IMR-90 (cell line): ENCODE data around the gene SFSWAP. TPM values are rescaled to one million over a fixed set of nuclear protein-coding genes. Genes with fewer than 3 reads are reported as not detected.

Source experiments
- ATAC-seq: fragments of 200-7000 bp; cut with Tn5 transposase; 2 replicates; pipeline ENCODE4 v1.9.1; 2020; ENCODE audit warnings: low read depth, mild to moderate bottlenecking, moderate library complexity
- BruUV-seq: library from RNA; stranded (reverse); fragments of 400-500 nt; replicated peaks from 2 replicates; lab custom pipeline; 2021; lab: Mats Ljungman, UMichigan
- CTCF ChIA-PET: fragments of 300-600 bp; formaldehyde crosslinking; extraction: SDS; loops from one replicate; lab custom pipeline; 2021; ENCODE audit warnings: antibody characterized with exemption; lab: Yijun Ruan, JAX
- POLR2A ChIA-PET: fragments of 300-600 bp; sonication (Branson Sonifier 250); formaldehyde crosslinking; loops from one replicate; lab custom pipeline; 2022; ENCODE audit warnings: antibody characterized with exemption; ENCODE audit not compliant: unreplicated experiment; lab: Charles Lee
- DNase-seq: peaks from one replicate; pipeline ENCODE4 v3.0.0; 2013
- H2AFZ ChIP-seq: replicated peaks from 2 replicates; pipeline ENCODE3; 2013; ENCODE audit warnings: low read length, mild to moderate bottlenecking; ENCODE audit not compliant: poor library complexity
- H2AK5ac ChIP-seq: 2 replicates; pipeline ENCODE4 v1.6.1; 2013; ENCODE audit warnings: low read depth, low read length, inconsistent platforms
- H2AK9ac ChIP-seq: replicated peaks from 2 replicates; pipeline ENCODE3; 2013; ENCODE audit warnings: mild to moderate bottlenecking, low read depth, low read length, moderate library complexity; ENCODE audit not compliant: poor library complexity
- H2BK120ac ChIP-seq: 2 replicates; pipeline ENCODE4 v1.6.1; 2013; ENCODE audit warnings: low read depth, low read length, inconsistent platforms
- H2BK15ac ChIP-seq: 3 replicates; pipeline ENCODE4 v1.6.1; 2013; ENCODE audit warnings: low read depth, low read length, inconsistent platforms
- H2BK20ac ChIP-seq: 2 replicates; pipeline ENCODE4 v1.6.1; 2013; ENCODE audit warnings: low read depth, mild to moderate bottlenecking, inconsistent platforms, low read length, moderate library complexity
- H2BK5ac ChIP-seq: 2 replicates; pipeline ENCODE4 v1.6.1; 2013; ENCODE audit warnings: mild to moderate bottlenecking, low read depth, low read length, inconsistent platforms; ENCODE audit not compliant: poor library complexity, severe bottlenecking
- H3K14ac ChIP-seq: replicated peaks from 2 replicates; pipeline ENCODE4 v1.6.1; 2013; ENCODE audit warnings: low read depth, low read length, inconsistent platforms
- H3K18ac ChIP-seq: 2 replicates; pipeline ENCODE4 v1.6.1; 2013; ENCODE audit warnings: low read depth, low read length, control low read depth
- H3K23ac ChIP-seq: 2 replicates; pipeline ENCODE4 v1.6.1; 2013; ENCODE audit warnings: low read depth, low read length, inconsistent platforms
- H3K27ac ChIP-seq: 2 replicates; pipeline ENCODE4 v1.5.1; 2013; ENCODE audit warnings: mild to moderate bottlenecking, control low read depth, low read length; ENCODE audit not compliant: insufficient read depth
- H3K27me3 ChIP-seq: 2 replicates; pipeline ENCODE4 v1.6.1; 2013; ENCODE audit warnings: low read length; ENCODE audit not compliant: control insufficient read depth, insufficient read depth
- H3K36me3 ChIP-seq: 2 replicates; pipeline ENCODE4 v1.6.1; 2013; ENCODE audit warnings: low read length, mixed read lengths; ENCODE audit not compliant: control insufficient read depth, insufficient read depth
- H3K4ac ChIP-seq: 2 replicates; pipeline ENCODE4 v1.6.1; 2013; ENCODE audit warnings: low read depth, low read length, inconsistent platforms
- H3K4me1 ChIP-seq: 2 replicates; pipeline ENCODE4 v1.6.1; 2013; ENCODE audit warnings: low read length, mixed read lengths; ENCODE audit not compliant: control insufficient read depth, insufficient read depth
- H3K4me2 ChIP-seq: 2 replicates; pipeline ENCODE4 v1.6.1; 2013; ENCODE audit warnings: low read depth, mild to moderate bottlenecking, control low read depth, low read length, moderate library complexity
- H3K4me3 ChIP-seq: 2 replicates; pipeline ENCODE4 v1.5.1; 2013; ENCODE audit warnings: low read depth, mild to moderate bottlenecking, control low read depth, low read length, moderate library complexity; ENCODE audit not compliant: insufficient read depth
- H3K56ac ChIP-seq: 2 replicates; pipeline ENCODE4 v1.6.1; 2013; ENCODE audit warnings: low read length, inconsistent platforms; ENCODE audit not compliant: insufficient read depth; ENCODE audit errors: extremely low read depth
- H3K79me1 ChIP-seq, 2 experiments: 2 replicates each; pipeline ENCODE4 v1.6.1; 2013; ENCODE audit warnings: low read length in 2 of 2, inconsistent platforms in 1 of 2, low read depth in 1 of 2
- H3K9ac ChIP-seq: 2 replicates; pipeline ENCODE4 v1.6.1; 2013; ENCODE audit warnings: low read depth, low read length, control low read depth
- H3K9me1 ChIP-seq: 2 replicates; pipeline ENCODE4 v1.6.1; 2013; ENCODE audit warnings: low read length, inconsistent platforms; ENCODE audit not compliant: insufficient read depth
- H3K9me3 ChIP-seq: 2 replicates; pipeline ENCODE4 v1.6.1; 2013; ENCODE audit warnings: low read length; ENCODE audit not compliant: control insufficient read depth, insufficient read depth
- H4K20me1 ChIP-seq: 2 replicates; pipeline ENCODE4 v1.6.1; 2013; ENCODE audit warnings: low read length, inconsistent platforms; ENCODE audit not compliant: insufficient read depth
- H4K5ac ChIP-seq: 2 replicates; pipeline ENCODE4 v1.6.1; 2013; ENCODE audit warnings: mild to moderate bottlenecking, low read depth, low read length, control low read depth
- H4K8ac ChIP-seq, 2 experiments: 2 replicates each; pipeline ENCODE4 v1.6.1; 2013; ENCODE audit warnings: low read depth in 2 of 2, low read length in 2 of 2, control low read depth in 1 of 2, inconsistent platforms in 1 of 2
- H4K91ac ChIP-seq: 2 replicates; pipeline ENCODE4 v1.6.1; 2013; ENCODE audit warnings: low read depth, low read length, inconsistent platforms; ENCODE audit not compliant: insufficient read depth
- BHLHE40 ChIP-seq: fragments of 150-350 bp; IDR thresholded peaks from 2 replicates; pipeline ENCODE4 v1.6.1; 2016; ENCODE audit warnings: mild to moderate bottlenecking, low read depth, low read length
- CTCF ChIP-seq: conservative IDR thresholded peaks from 2 replicates; pipeline ENCODE4 v1.5.1; 2012; ENCODE audit warnings: mild to moderate bottlenecking, low read depth, low read length, improper control_type of control experiment
- RCOR1 ChIP-seq: IDR thresholded peaks from 2 replicates; pipeline ENCODE4 v1.6.1; 2012; ENCODE audit warnings: mild to moderate bottlenecking, low read length, improper control_type of control experiment; ENCODE audit not compliant: insufficient replicate concordance
- USF2 ChIP-seq: fragments of 150-350 bp; IDR thresholded peaks from 2 replicates; pipeline ENCODE4 v1.6.1; 2017; ENCODE audit warnings: mild to moderate bottlenecking, antibody characterized with exemption, low read length, low read depth
- WGBS, 2 experiments: methylation state at CpG; one replicate each; pipeline versions ENCODE4 v1.1.5 to v1.1.7; 2013; ENCODE audit warnings: missing lambda C conversion rate in 2 of 2; ENCODE audit not compliant: insufficient read length in 1 of 2; ENCODE audit errors: extremely low coverage in 2 of 2; 5-methylcytosine and 5-hydroxymethylcytosine counted together
- dilution Hi-C: fragments of 300-500 bp; cut with HindIII; formaldehyde crosslinking; loops from one replicate; pipeline ENCODE4 v1.14.3; 2018; ENCODE audit warnings: low sequenced_read_pairs; ENCODE audit not compliant: unreplicated experiment
- in situ Hi-C: fragments of 300-500 bp; cut with MboI; formaldehyde crosslinking; loops from 3 replicates; pipeline ENCODE4 v1.14.3; 2019; ENCODE audit warnings: low sequenced_read_pairs, inconsistent platforms, mixed read lengths
- intact Hi-C: fragments of 100-400 bp; cut with micrococcal nuclease; formaldehyde crosslinking; loops from 2 replicates; pipeline ENCODE4 v1.10.0; 2022
- polyA plus RNA-seq, 3 experiments: library from polyadenylated mRNA; depleted of rRNA; stranded (reverse); fragments of >200 nt; gene quantifications; 2 replicates each; pipeline ENCODE4 v1.2.3, GENCODE V29; 2012; ENCODE audit warnings: low replicate concordance in 1 of 3
- total RNA-seq: library from RNA; depleted of rRNA; stranded (reverse); fragments of >200 nt; gene quantifications from 2 replicates; pipeline ENCODE4 v1.2.3, GENCODE V29; 2012

SFSWAP gene
- total and polyA plus RNA-seq, 2 of the 4 experiments (the other 2 are of a cell fraction): 19.7 to 22.4 TPM

- Histone ChIP-seq H3K56ac (no peak overlapping the region), H3K9me3 (no peaks in the 10 kb centered on the region), H4K5ac (no peak overlapping the region), H4K8ac (peak overlapping the region in 1 of 2 experiments; percentile 82; a peak in 2 of 4 replicates), H3K4me2 (peak overlapping the region; percentile 32), H2BK20ac (peak overlapping the region; percentile 91), H3K79me1 (no peaks in the 10 kb centered on the region; a peak in 1 of 4 replicates), H2AK5ac (peak overlapping the region; percentile 79), H2BK5ac (no peak overlapping the region), H3K27me3 (no peaks in the 10 kb centered on the region), H3K9ac (peak overlapping the region; percentile 12; the same call in 1 of the 2 replicates), H3K36me3 (peaks cover 17% of the 10 kb centered on the region), H4K91ac (peak overlapping the region; percentile 78), H3K27ac (peak overlapping the region; percentile 44; the same call in 1 of the 2 replicates), H2AK9ac (peak overlapping the region; percentile 93), H3K4me1 (peaks cover 4% of the 10 kb centered on the region; the same call in 1 of the 2 replicates), H2BK15ac (peak overlapping the region; percentile 89; the same call in 1 of the 3 replicates), H3K4me3 (no peak overlapping the region), H2AFZ (peak overlapping the region; percentile 97), H3K18ac (peak overlapping the region; percentile 20; the same call in 1 of the 2 replicates), H3K4ac (peak overlapping the region; percentile 93), H4K20me1 (no peaks in the 10 kb centered on the region), H3K14ac (peak overlapping the region; percentile 89; the same call in 1 of the 2 replicates), H3K23ac (peak overlapping the region; percentile 90), H2BK120ac (peak overlapping the region; percentile 91), H3K9me1 (peaks cover 3% of the 10 kb centered on the region; the same call in 1 of the 2 replicates)
- CTCF ChIA-PET: interaction anchor here (0.7 kb wide), 1 partner anchor 206 kb away, joined by 4 read pairs; no protein-coding TSS in a partner anchor
- ATAC-seq (peak; percentile 84), DNase-seq (peak; percentile 60)
- in situ Hi-C loops (no loop called here), dilution Hi-C loops (no loop called here), intact Hi-C loops (no loop called here)
- TF ChIP-seq CTCF (no peak), USF2 (peak; percentile 66; the same call in 1 of the 2 replicates), RCOR1 (no peak), BHLHE40 (peak; percentile 51; the same call in 1 of the 2 replicates)
- POLR2A ChIA-PET: no interaction called here
- no TSS peak for BruUV-seq
- no CpG with 5 or more reads among the region's 11 CpGs for WGBS, 2 experiments
These were observed 93.2 kb downstream of the SFSWAP start for GRCh38 chr12:131803961-131804521.
